ENCODE results near the gene SHISA8. TPM values are rescaled to one million over a fixed set of nuclear protein-coding genes. Genes with fewer than 3 reads are reported as not detected.

Gene SHISA8
- polyA plus RNA-seq, 3 donors: not detected

DNA sequence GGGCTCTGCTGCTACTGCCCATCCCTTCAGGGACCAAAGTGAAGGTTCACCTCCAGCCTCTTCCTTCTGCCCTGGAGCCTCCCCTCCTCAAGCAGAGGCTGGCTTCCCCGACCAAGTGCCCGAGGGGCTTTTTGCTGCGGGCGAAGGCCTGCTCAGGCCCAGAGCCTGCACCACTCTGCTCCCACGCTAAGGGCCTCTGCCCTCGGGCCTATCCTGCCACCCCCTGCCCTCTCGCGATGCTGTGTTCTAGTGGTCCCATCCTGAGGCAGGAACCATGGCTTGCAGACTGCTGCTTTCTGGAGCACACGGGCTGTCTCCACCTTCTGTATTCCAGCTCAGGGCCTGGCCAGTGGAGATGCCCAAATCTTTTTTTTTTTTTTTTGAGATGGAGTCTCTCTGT is 20.6 kb upstream of the SHISA8 start:
- H3K4me3 ChIP-seq (replicated peaks in 1 of 3; ENCODE audit: low read depth in 2 of 3, low read length in 3 of 3): no peak overlapping the region
- no peaks in the 10 kb centered on the region for H3K9me3 ChIP-seq (replicated peaks in 1 of 2; ENCODE audit: control insufficient read depth in 1 of 2, insufficient read depth in 1 of 2, low read length in 2 of 2)
- peaks cover 6% of the 10 kb centered on the region for H3K4me1 Mint-ChIP-seq
- H3K9me3 Mint-ChIP-seq: peaks cover 0 to 3% (median 0%) of the 10 kb centered on the region in 7 donors
- H3K27me3 ChIP-seq (ENCODE audit: control insufficient read depth in 2 of 2, insufficient read depth in 2 of 2, low read length in 2 of 2): no peaks in the 10 kb centered on the region
- no peak overlapping the region for H3K4me3 Mint-ChIP-seq
- peak overlapping the region; percentile 8 for H3K9ac ChIP-seq (ENCODE audit: insufficient read depth, low read length, poor library complexity, severe bottlenecking)
- H3K27ac ChIP-seq (ENCODE audit: low read depth in 1 of 2, low read length in 2 of 2): no peak overlapping the region
- H3K36me3 Mint-ChIP-seq: peaks cover 9 to 39% of the 10 kb centered on the region in 2 donors
- no peaks in the 10 kb centered on the region for H4K20me1 ChIP-seq (ENCODE audit: insufficient read depth, low read length)
- intact Hi-C loops (cut with micrococcal nuclease): no loop called here
- TF ChIP-seq, protein P1, sequence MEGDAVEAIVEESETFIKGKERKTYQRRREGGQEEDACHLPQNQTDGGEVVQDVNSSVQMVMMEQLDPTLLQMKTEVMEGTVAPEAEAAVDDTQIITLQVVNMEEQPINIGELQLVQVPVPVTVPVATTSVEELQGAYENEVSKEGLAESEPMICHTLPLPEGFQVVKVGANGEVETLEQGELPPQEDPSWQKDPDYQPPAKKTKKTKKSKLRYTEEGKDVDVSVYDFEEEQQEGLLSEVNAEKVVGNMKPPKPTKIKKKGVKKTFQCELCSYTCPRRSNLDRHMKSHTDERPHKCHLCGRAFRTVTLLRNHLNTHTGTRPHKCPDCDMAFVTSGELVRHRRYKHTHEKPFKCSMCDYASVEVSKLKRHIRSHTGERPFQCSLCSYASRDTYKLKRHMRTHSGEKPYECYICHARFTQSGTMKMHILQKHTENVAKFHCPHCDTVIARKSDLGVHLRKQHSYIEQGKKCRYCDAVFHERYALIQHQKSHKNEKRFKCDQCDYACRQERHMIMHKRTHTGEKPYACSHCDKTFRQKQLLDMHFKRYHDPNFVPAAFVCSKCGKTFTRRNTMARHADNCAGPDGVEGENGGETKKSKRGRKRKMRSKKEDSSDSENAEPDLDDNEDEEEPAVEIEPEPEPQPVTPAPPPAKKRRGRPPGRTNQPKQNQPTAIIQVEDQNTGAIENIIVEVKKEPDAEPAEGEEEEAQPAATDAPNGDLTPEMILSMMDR (IDR thresholded peaks at IDR 0.05): no peak
- H3K79me2 ChIP-seq (ENCODE audit: insufficient read depth, low read length): no peaks in the 10 kb centered on the region
- 98% methylated on average over 5 of the region's 9 CpGs for WGBS (ENCODE audit: insufficient coverage)
- peaks cover 0 to 8% (median 0%) of the 10 kb centered on the region in 3 donors for H3K27me3 Mint-ChIP-seq (ENCODE audit: low read depth in 3 of 3)
- no peak overlapping the region for H2AFZ ChIP-seq (ENCODE audit: insufficient read depth, low read depth, low read length, poor library complexity, severe bottlenecking)
- peaks cover 7 to 15% of the 10 kb centered on the region in 2 donors for H3K36me3 ChIP-seq (replicated peaks in 1 of 2; ENCODE audit: control insufficient read depth in 1 of 2, insufficient read depth in 2 of 2, low read length in 2 of 2)
- H3K4me1 ChIP-seq (ENCODE audit: control insufficient read depth in 1 of 2, insufficient read depth in 2 of 2, low read length in 2 of 2): no peaks in the 10 kb centered on the region
- peak overlapping the region in 2 of 7 donors; percentile 15 to 63 for H3K27ac Mint-ChIP-seq
- no peak overlapping the region for H3K4me2 ChIP-seq (replicated peaks; ENCODE audit: extremely low read depth, low read length, poor library complexity, severe bottlenecking)
- no peak for DNase-seq

DNA sequence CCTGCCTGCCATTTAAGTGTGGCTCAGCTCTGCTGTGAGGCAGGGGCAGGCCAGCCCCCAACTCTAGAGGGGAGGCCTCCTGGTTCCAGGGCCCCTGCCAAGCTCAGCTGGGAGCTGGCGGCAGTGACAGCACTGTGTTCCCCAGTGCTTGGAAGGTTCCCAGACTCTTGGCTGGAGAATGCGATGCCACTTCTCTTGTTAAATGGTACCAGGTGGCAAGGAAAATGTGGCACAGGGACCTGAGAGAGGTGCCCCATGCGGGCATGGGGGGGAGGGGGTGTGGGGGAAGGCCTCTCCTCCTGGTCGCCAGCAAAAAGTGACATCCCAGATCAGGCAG is 20.1 kb upstream of the SHISA8 start:
- TF ChIP-seq, protein P1 (IDR thresholded peaks at IDR 0.05): no peak
- no peak overlapping the region for H2AFZ ChIP-seq (ENCODE audit: insufficient read depth, low read depth, low read length, poor library complexity, severe bottlenecking)
- no peak overlapping the region for H3K9ac ChIP-seq (ENCODE audit: insufficient read depth, low read length, poor library complexity, severe bottlenecking)
- no peaks in the 10 kb centered on the region for H3K79me2 ChIP-seq (ENCODE audit: insufficient read depth, low read length)
- no peaks in the 10 kb centered on the region for H3K9me3 ChIP-seq (replicated peaks in 1 of 2; ENCODE audit: control insufficient read depth in 1 of 2, insufficient read depth in 1 of 2, low read length in 2 of 2)
- no peak overlapping the region for H3K4me3 ChIP-seq (replicated peaks in 1 of 3; ENCODE audit: low read depth in 2 of 3, low read length in 3 of 3)
- Mint-ChIP-seq H3K27ac (peak overlapping the region in 2 of 7 donors; percentile 35 to 63), H3K4me3 (no peak overlapping the region), H3K27me3 (ENCODE audit: low read depth in 3 of 3) (peaks cover 0 to 8% (median 2%) of the 10 kb centered on the region in 3 donors), H3K36me3 (peaks cover 9 to 39% of the 10 kb centered on the region in 2 donors), H3K4me1 (peaks cover 3% of the 10 kb centered on the region), H3K9me3 (peaks cover 0 to 2% (median 0%) of the 10 kb centered on the region in 7 donors)
- no peaks in the 10 kb centered on the region for H4K20me1 ChIP-seq (ENCODE audit: insufficient read depth, low read length)
- no peak overlapping the region for H3K4me2 ChIP-seq (replicated peaks; ENCODE audit: extremely low read depth, low read length, poor library complexity, severe bottlenecking)
- H3K36me3 ChIP-seq (replicated peaks in 1 of 2; ENCODE audit: control insufficient read depth in 1 of 2, insufficient read depth in 2 of 2, low read length in 2 of 2): peaks cover 7 to 15% of the 10 kb centered on the region in 2 donors
- H3K27me3 ChIP-seq (ENCODE audit: control insufficient read depth in 2 of 2, insufficient read depth in 2 of 2, low read length in 2 of 2): no peaks in the 10 kb centered on the region
- WGBS (ENCODE audit: insufficient coverage): 100% methylated on average over 2 of the region's 4 CpGs
- intact Hi-C loops (cut with micrococcal nuclease): no loop called here
- no peak overlapping the region for H3K27ac ChIP-seq (ENCODE audit: low read depth in 1 of 2, low read length in 2 of 2)
- no peak for DNase-seq
- no peaks in the 10 kb centered on the region for H3K4me1 ChIP-seq (ENCODE audit: control insufficient read depth in 1 of 2, insufficient read depth in 2 of 2, low read length in 2 of 2)

Measured in CD14-positive monocyte (primary cell).